OCI-M2 (cell line): ENCODE measurements around the gene KRTAP26-1.

ENCODE experiments used
- DNase-seq: peaks from one replicate; lab custom pipeline; 2025; ENCODE audit not compliant: unreplicated experiment; lab: John Stamatoyannopoulos, UW

The KRTAP26-1 gene

GRCh38 chr21:30320215-30320614, at the start of gene KRTAP26-1:
Gene KRTAP26-1, minus strand, starts transcription at chr21:30320315. Its CDS starts 280 bp downstream, at chr21:30320035.
- DNase-seq: no peak

- DNase-seq: no peak
These were observed 35.8 kb upstream of the KRTAP26-1 start for GRCh38 chr21:30355906-30356305.

- no peak for DNase-seq
These were observed 34.3 kb upstream of the KRTAP26-1 start for GRCh38 chr21:30354308-30355005.

- no peak for DNase-seq
These were observed 31.4 kb upstream of the KRTAP26-1 start for GRCh38 chr21:30351534-30351933.

GRCh38 chr21:30349572-30349971, 29.5 kb upstream of the KRTAP26-1 start:
- no peak for DNase-seq

GRCh38 chr21:30348506-30348905, 28.4 kb upstream of the KRTAP26-1 start, which contains the start of gene KRTAP23-1:
Gene KRTAP23-1, minus strand, starts transcription at chr21:30348606. Its CDS starts 0 bp downstream, at chr21:30348606.
- no peak for DNase-seq

GRCh38 chr21:30345014-30345413, 24.9 kb upstream of the KRTAP26-1 start:
- DNase-seq: no peak

GRCh38 chr21:30340714-30341573, 20.8 kb upstream of the KRTAP26-1 start:
- no peak for DNase-seq

GRCh38 chr21:30338717-30339116, 18.6 kb upstream of the KRTAP26-1 start:
- no peak for DNase-seq

GRCh38 chr21:30337772-30338171, 17.7 kb upstream of the KRTAP26-1 start:
- no peak for DNase-seq

GRCh38 chr21:30337276-30337744, 17.2 kb upstream of the KRTAP26-1 start, which contains the start of gene KRTAP27-1:
Gene KRTAP27-1, minus strand, starts transcription at chr21:30337694. Its CDS starts 26 bp downstream, at chr21:30337668.
- no peak for DNase-seq

- DNase-seq: no peak
These were observed 16.5 kb upstream of the KRTAP26-1 start for GRCh38 chr21:30336596-30336995.

- no peak for DNase-seq
These were observed 13.6 kb upstream of the KRTAP26-1 start for GRCh38 chr21:30333736-30334135.

- no peak for DNase-seq
These were observed 12.6 kb upstream of the KRTAP26-1 start for GRCh38 chr21:30332681-30333080.

GRCh38 chr21:30329203-30329875, 9.2 kb upstream of the KRTAP26-1 start:
- DNase-seq: no peak

GRCh38 chr21:30326390-30326789, 6.3 kb upstream of the KRTAP26-1 start:
- DNase-seq: no peak

GRCh38 chr21:30315701-30316100, 4.4 kb downstream of the KRTAP26-1 start:
- no peak for DNase-seq

- DNase-seq: no peak
These were observed 13.2 kb downstream of the KRTAP26-1 start for GRCh38 chr21:30306884-30307283.

GRCh38 chr21:30305136-30305535, 15.0 kb downstream of the KRTAP26-1 start:
- DNase-seq: no peak

GRCh38 chr21:30289215-30289614, 30.9 kb downstream of the KRTAP26-1 start, which contains the start of gene KRTAP25-1:
Gene KRTAP25-1, minus strand, starts transcription at chr21:30289514. Its CDS starts 24 bp downstream, at chr21:30289490.
- DNase-seq: no peak

- no peak for DNase-seq
These were observed 37.3 kb downstream of the KRTAP26-1 start, which contains the start of gene KRTAP24-1 for GRCh38 chr21:30282850-30283249. Gene KRTAP24-1, minus strand, starts transcription at chr21:30282950. Its CDS starts 18 bp downstream, at chr21:30282932.
